Peyer's patch (tissue), 4 donors: ENCODE measurements around the gene C20orf173. TPM values are rescaled to one million over a fixed set of nuclear protein-coding genes. Genes with fewer than 3 reads are reported as not detected.

Source experiments
- DNase-seq, 3 donors: peaks; one replicate each; pipeline ENCODE4 v3.0.0-alpha.2; 2017 to 2019
- H3K27ac ChIP-seq, 4 donors: fragments of 200-600 bp; sonication (generic); one replicate each; pipeline ENCODE4 v1.5.1; 2016 to 2019
- H3K27me3 ChIP-seq, 2 donors: fragments of 200-600 bp; sonication (generic); one replicate each; pipeline ENCODE4 v1.5.1; 2019
- H3K36me3 ChIP-seq, 3 donors: fragments of 200-600 bp; sonication (generic); one replicate each; pipeline ENCODE4 v1.5.1; 2016 to 2019
- H3K4me1 ChIP-seq, 4 donors: fragments of 200-600 bp; sonication (generic); one replicate each; pipeline ENCODE4 v1.5.1; 2016 to 2019
- H3K4me3 ChIP-seq, 4 donors: fragments of 200-600 bp; sonication (generic); 1 replicate in 3 of 4; 2 replicates in 1 of 4; pipeline ENCODE4 v1.5.1; 2016 to 2019; ENCODE audit warnings: mild to moderate bottlenecking in 1 of 4
- H3K9me3 ChIP-seq, 4 donors: fragments of 200-600 bp; sonication (generic); one replicate each; pipeline ENCODE4 v1.5.1; 2016 to 2019; ENCODE audit warnings: mild to moderate bottlenecking in 1 of 4
- POLR2A ChIP-seq, 2 donors: fragments of 450-650 bp; IDR thresholded peaks; one replicate each; pipeline ENCODE4 v1.5.1; 2017; ENCODE audit warnings: antibody characterized with exemption in 2 of 2, mild to moderate bottlenecking in 2 of 2, moderate library complexity in 2 of 2
- total RNA-seq, 4 donors: library from RNA; depleted of rRNA; stranded (reverse); fragments of >200 nt; gene quantifications; one replicate each; pipeline ENCODE4 v1.1.0, GENCODE V29; 2016
- TF ChIP-seq, protein P1 (sequence below), 6 experiments: fragments of 450-650 bp in 4 of 6; fragments of 200-600 bp in 2 of 6; sonication (generic) in 1 of 6; IDR thresholded peaks; one replicate each; pipeline ENCODE4 v1.5.1; 2017 to 2019; ENCODE audit warnings: antibody characterized with exemption in 6 of 6, mild to moderate bottlenecking in 3 of 6, moderate library complexity in 1 of 6

C20orf173 gene
- total RNA-seq, 4 donors from 2014 or later = not detected

DNA sequence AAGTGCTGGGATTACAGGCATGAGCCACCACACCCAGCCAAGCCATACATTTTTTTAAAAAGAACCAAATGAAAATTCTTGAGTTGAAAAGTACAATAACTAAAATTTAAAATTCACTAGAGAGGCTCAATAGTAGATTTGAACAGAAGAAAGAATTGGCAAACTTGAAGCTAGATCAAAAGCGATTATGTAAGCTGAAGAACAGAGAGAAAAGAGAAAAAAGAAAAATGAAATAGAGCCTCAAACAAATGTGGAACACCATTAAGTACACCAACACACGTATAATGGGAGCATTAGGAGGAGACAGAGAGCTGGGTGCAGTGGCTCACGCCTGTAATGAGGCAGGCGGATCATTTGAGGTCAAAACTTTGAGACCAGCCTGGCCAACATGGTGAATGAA is 43.4 kb upstream of the C20orf173 start:
- Histone ChIP-seq H3K9me3 (peaks cover 0 to 6% (median 2%) of the 10 kb centered on the region in 4 donors), H3K4me3 (no peak overlapping the region), H3K27me3 (no peaks in the 10 kb centered on the region), H3K36me3 (no peaks in the 10 kb centered on the region), H3K4me1 (no peaks in the 10 kb centered on the region), H3K27ac (no peak overlapping the region)
- no peak for TF ChIP-seq POLR2A (IDR thresholded peaks at IDR 0.05)
- DNase-seq = no peak

DNA sequence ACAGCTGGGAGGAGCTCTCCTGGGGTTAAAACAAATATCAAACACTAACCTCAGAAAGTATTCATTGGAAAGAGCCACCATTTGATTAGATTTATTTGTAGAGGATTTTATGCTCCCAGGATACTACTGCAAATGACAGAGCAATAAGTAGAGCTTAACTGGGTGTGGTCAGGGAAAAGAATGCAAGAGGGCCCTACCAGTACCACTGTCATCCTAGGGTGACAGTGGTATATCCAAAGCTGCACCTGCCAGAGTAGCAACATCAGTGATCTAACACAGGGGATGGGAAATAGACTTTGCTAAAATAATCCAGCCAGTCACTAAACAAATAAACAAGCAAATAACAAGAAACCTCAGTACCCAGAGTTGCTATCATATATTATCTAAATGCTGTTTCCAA is 42.1 kb upstream of the C20orf173 start:
- no peaks in the 10 kb centered on the region for H3K27me3 ChIP-seq
- H3K36me3 ChIP-seq = no peaks in the 10 kb centered on the region
- TF ChIP-seq POLR2A (IDR thresholded peaks at IDR 0.05) = no peak
- TF ChIP-seq, protein P1, sequence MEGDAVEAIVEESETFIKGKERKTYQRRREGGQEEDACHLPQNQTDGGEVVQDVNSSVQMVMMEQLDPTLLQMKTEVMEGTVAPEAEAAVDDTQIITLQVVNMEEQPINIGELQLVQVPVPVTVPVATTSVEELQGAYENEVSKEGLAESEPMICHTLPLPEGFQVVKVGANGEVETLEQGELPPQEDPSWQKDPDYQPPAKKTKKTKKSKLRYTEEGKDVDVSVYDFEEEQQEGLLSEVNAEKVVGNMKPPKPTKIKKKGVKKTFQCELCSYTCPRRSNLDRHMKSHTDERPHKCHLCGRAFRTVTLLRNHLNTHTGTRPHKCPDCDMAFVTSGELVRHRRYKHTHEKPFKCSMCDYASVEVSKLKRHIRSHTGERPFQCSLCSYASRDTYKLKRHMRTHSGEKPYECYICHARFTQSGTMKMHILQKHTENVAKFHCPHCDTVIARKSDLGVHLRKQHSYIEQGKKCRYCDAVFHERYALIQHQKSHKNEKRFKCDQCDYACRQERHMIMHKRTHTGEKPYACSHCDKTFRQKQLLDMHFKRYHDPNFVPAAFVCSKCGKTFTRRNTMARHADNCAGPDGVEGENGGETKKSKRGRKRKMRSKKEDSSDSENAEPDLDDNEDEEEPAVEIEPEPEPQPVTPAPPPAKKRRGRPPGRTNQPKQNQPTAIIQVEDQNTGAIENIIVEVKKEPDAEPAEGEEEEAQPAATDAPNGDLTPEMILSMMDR (IDR thresholded peaks at IDR 0.05) = no peak
- H3K4me3 ChIP-seq = no peak overlapping the region
- no peak for DNase-seq
- peaks cover 0 to 6% (median 2%) of the 10 kb centered on the region in 4 donors for H3K9me3 ChIP-seq
- H3K4me1 ChIP-seq = no peaks in the 10 kb centered on the region
- no peak overlapping the region for H3K27ac ChIP-seq

DNA sequence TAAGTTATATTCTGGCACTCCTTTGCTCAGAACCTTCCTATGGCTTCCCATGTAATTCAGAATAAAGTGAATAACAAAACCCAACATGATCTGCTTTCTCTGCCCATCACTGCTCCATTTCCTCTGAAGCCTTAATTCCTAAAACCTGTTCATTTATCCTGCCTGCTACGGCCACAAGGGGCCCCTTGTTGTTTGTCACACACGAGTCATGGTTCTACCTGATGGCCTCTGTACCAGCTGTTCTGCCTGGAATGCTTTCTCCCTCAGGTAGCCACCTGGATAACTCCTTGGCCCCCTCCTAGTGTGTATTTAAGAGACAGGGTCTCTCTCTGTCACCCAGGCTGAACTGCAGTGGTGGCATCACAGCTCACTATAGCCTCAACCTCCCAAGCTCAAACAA is 39.2 kb upstream of the C20orf173 start:
- Histone ChIP-seq H3K4me1 (no peaks in the 10 kb centered on the region), H3K9me3 (peaks cover 0 to 6% (median 2%) of the 10 kb centered on the region in 4 donors), H3K27ac (no peak overlapping the region), H3K4me3 (no peak overlapping the region), H3K27me3 (no peaks in the 10 kb centered on the region), H3K36me3 (no peaks in the 10 kb centered on the region)
- TF ChIP-seq, protein P1 (IDR thresholded peaks at IDR 0.05) = peak in 3 of 6 experiments; percentile 23 to 35 (median 31)
- no peak for TF ChIP-seq POLR2A (IDR thresholded peaks at IDR 0.05)
- no peak for DNase-seq

DNA sequence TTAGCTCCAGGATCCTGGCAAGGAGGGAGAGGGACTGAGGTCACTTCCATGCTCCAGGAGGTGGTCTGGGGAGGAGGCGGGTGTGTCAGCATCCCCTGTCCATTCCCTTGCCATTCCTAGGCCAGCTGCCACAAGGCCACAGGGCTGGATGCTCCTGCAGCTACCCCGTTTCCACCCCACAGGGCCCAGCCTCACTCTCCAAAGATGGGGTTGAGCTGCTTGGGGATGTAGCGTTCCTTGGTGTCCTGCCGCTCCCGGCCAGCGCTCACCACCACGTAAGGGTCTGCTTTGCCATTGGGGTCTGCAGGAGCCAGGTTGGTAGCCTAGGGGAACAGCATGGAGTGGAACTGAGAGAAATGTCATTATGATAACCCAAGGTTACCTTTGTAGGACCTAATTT is 35.5 kb upstream of the C20orf173 start:
- H3K9me3 ChIP-seq = no peaks in the 10 kb centered on the region
- no peaks in the 10 kb centered on the region for H3K36me3 ChIP-seq
- TF ChIP-seq, protein P1 (IDR thresholded peaks at IDR 0.05) = no peak
- no peak for TF ChIP-seq POLR2A (IDR thresholded peaks at IDR 0.05)
- no peaks in the 10 kb centered on the region for H3K4me1 ChIP-seq
- no peak overlapping the region for H3K27ac ChIP-seq
- DNase-seq = no peak
- no peak overlapping the region for H3K4me3 ChIP-seq
- no peaks in the 10 kb centered on the region for H3K27me3 ChIP-seq

DNA sequence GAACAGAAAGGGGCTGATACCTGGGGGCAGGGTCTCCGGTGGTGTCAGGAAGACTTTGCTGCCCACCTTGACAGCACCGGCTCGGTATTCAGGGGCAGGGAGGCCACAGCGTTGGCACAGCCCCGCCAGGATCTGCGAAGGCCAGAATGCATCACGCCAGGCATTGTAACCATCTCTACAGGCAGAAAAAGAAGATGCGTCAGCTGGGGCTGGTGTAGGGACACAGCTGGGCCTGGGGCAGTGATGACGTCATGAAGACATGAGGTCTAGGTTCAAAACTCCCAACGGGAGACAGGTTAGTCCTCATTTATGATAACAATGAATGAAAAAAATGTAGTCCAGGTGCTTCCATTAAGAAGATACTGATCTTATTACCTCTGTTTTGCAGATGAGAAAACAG is 34.4 kb upstream of the C20orf173 start:
- Histone ChIP-seq H3K9me3 (no peaks in the 10 kb centered on the region), H3K4me1 (no peaks in the 10 kb centered on the region), H3K36me3 (no peaks in the 10 kb centered on the region), H3K27ac (no peak overlapping the region), H3K27me3 (no peaks in the 10 kb centered on the region), H3K4me3 (no peak overlapping the region)
- TF ChIP-seq, protein P1 (IDR thresholded peaks at IDR 0.05) = no peak
- TF ChIP-seq POLR2A (IDR thresholded peaks at IDR 0.05) = no peak
- DNase-seq = no peak

DNA sequence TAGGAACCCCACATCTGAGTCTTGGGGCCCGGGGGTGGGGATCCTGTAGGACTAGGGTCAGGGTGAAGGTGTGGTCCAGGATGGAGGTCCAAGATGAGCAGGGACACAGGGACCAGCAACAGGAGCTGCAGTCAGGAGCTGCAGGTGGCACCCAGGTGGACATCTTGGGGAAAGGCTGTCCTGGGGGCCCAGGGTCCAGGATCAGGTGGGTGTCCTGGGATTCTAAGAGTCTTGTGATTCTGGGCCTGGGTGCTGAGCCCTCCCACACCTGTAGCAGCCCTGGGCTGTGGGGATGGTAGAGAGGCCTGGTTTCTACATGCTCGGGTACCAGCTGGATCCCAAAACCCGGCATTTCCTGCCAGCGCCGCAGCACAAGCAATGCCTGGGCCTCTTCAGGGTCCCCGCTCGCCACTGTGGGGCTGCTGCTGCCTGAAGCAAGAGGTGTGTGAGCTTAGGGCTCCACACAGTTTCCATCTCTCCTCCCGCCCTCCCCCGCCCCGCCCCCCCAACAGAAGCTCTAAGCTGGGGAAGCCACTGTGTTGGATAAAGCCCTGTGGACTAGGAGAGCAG is 33.2 kb upstream of the C20orf173 start:
- TF ChIP-seq, protein P1 (IDR thresholded peaks at IDR 0.05) = no peak
- TF ChIP-seq POLR2A (IDR thresholded peaks at IDR 0.05) = no peak
- no peak overlapping the region for H3K4me3 ChIP-seq
- no peaks in the 10 kb centered on the region for H3K4me1 ChIP-seq
- H3K9me3 ChIP-seq = no peaks in the 10 kb centered on the region
- DNase-seq = no peak
- H3K27ac ChIP-seq = no peak overlapping the region
- no peaks in the 10 kb centered on the region for H3K27me3 ChIP-seq
- peaks cover 0 to 4% (median 0%) of the 10 kb centered on the region in 3 donors for H3K36me3 ChIP-seq
